MCF 10A (cell line): Measurements from ENCODE around the gene SUCLG2. TPM values are rescaled to one million over a fixed set of nuclear protein-coding genes. Genes with fewer than 3 reads are reported as not detected.

Experiments used
- BruUV-seq: library from RNA; stranded (reverse); fragments of 400-500 nt; replicated peaks from 2 replicates; lab custom pipeline; 2021; lab: Mats Ljungman, UMichigan
- CTCF ChIA-PET: fragments of 300-600 bp; sonication (Branson Sonifier 250); formaldehyde crosslinking; extraction: SDS; loops from one replicate; lab custom pipeline; 2021; ENCODE audit warnings: antibody characterized with exemption, inconsistent platforms; lab: Yijun Ruan, JAX
- POLR2A ChIA-PET: fragments of 300-600, 350-650 bp; sonication (Branson Sonifier 250); formaldehyde crosslinking; extraction: SDS; loops from one replicate; lab custom pipeline; 2020; ENCODE audit warnings: antibody characterized with exemption, inconsistent platforms; lab: Yijun Ruan, JAX
- DNase-seq: peaks from one replicate; pipeline ENCODE4 v3.0.0-alpha.2; 2018; ENCODE audit not compliant: unreplicated experiment
- H3K27ac Mint-ChIP-seq: one replicate; pipeline ENCODE4 v1.8.0; 2022; ENCODE audit warnings: mild to moderate bottlenecking, low read depth, mixed read lengths; ENCODE audit not compliant: unreplicated experiment
- H3K27me3 Mint-ChIP-seq: one replicate; pipeline ENCODE4 v1.8.0; 2022; ENCODE audit warnings: mixed read lengths; ENCODE audit not compliant: insufficient read depth, unreplicated experiment
- H3K36me3 Mint-ChIP-seq: one replicate; pipeline ENCODE4 v1.8.0; 2022; ENCODE audit warnings: mild to moderate bottlenecking, moderate library complexity, mixed read lengths; ENCODE audit not compliant: insufficient read depth, unreplicated experiment
- H3K4me1 Mint-ChIP-seq: one replicate; pipeline ENCODE4 v1.8.0; 2022; ENCODE audit warnings: mixed read lengths; ENCODE audit not compliant: insufficient read depth, unreplicated experiment
- H3K4me3 Mint-ChIP-seq: one replicate; pipeline ENCODE4 v1.8.0; 2022; ENCODE audit warnings: mild to moderate bottlenecking, moderate library complexity, mixed read lengths; ENCODE audit not compliant: unreplicated experiment
- H3K9me3 Mint-ChIP-seq: one replicate; pipeline ENCODE4 v1.8.0; 2022; ENCODE audit warnings: mixed read lengths; ENCODE audit not compliant: unreplicated experiment
- intact Hi-C: fragments of 100-400 bp; cut with micrococcal nuclease; formaldehyde crosslinking; loops from 2 replicates; pipeline ENCODE4 v1.14.1; 2022
- total RNA-seq: library from RNA; stranded (reverse); gene quantifications from 2 replicates; pipeline ENCODE4 v1.2.3, GENCODE V29; 2022
- TF ChIP-seq, protein P1 (sequence below): fragments of 200-600 bp; IDR thresholded peaks from one replicate; pipeline ENCODE4 v1.8.0; 2022; ENCODE audit warnings: antibody characterized with exemption, mild to moderate bottlenecking; ENCODE audit not compliant: unreplicated experiment

Gene SUCLG2
- total RNA-seq, 1 experiment from 2014 or later = 55.6 TPM

DNA sequence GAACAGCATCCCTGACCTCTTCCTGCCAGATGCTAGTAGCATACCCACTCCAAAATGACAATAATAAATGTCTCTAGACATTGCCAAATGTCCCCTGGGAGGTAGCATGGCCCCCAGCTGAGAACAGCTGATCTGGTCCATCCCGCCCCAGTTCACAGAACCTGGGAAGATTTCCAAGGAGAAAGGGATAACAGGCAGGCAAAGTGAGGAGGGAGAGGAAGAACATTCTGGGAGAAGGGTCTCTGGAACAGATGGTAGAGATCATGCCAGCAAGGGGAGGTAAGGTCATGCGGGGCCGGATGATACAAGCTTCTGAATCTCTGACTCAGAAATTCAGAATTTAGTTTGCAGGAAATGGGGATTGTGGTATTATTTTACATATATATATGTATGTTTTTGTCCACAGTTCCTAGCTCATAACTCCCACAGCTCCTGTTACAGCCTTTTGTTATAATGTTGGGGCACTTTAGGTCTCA lies 192.7 kb downstream of the SUCLG2 start:
- no TSS peak for BruUV-seq
- no peak for DNase-seq
- no peaks in the 10 kb centered on the region for H3K9me3 Mint-ChIP-seq
- CTCF ChIA-PET = interaction anchor here (0.5 to 0.9 kb wide), 2 partner anchors 44 to 532 kb away, joined by 3 read pairs; no protein-coding TSS in a partner anchor
- no peaks in the 10 kb centered on the region for H3K27me3 Mint-ChIP-seq
- H3K36me3 Mint-ChIP-seq = no peaks in the 10 kb centered on the region
- H3K4me3 Mint-ChIP-seq = no peak overlapping the region
- intact Hi-C loops = no loop called here
- TF ChIP-seq, protein P1, sequence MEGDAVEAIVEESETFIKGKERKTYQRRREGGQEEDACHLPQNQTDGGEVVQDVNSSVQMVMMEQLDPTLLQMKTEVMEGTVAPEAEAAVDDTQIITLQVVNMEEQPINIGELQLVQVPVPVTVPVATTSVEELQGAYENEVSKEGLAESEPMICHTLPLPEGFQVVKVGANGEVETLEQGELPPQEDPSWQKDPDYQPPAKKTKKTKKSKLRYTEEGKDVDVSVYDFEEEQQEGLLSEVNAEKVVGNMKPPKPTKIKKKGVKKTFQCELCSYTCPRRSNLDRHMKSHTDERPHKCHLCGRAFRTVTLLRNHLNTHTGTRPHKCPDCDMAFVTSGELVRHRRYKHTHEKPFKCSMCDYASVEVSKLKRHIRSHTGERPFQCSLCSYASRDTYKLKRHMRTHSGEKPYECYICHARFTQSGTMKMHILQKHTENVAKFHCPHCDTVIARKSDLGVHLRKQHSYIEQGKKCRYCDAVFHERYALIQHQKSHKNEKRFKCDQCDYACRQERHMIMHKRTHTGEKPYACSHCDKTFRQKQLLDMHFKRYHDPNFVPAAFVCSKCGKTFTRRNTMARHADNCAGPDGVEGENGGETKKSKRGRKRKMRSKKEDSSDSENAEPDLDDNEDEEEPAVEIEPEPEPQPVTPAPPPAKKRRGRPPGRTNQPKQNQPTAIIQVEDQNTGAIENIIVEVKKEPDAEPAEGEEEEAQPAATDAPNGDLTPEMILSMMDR = no peak
- no peaks in the 10 kb centered on the region for H3K4me1 Mint-ChIP-seq
- POLR2A ChIA-PET = no interaction called here
- peak overlapping the region; percentile 57 for H3K27ac Mint-ChIP-seq

DNA sequence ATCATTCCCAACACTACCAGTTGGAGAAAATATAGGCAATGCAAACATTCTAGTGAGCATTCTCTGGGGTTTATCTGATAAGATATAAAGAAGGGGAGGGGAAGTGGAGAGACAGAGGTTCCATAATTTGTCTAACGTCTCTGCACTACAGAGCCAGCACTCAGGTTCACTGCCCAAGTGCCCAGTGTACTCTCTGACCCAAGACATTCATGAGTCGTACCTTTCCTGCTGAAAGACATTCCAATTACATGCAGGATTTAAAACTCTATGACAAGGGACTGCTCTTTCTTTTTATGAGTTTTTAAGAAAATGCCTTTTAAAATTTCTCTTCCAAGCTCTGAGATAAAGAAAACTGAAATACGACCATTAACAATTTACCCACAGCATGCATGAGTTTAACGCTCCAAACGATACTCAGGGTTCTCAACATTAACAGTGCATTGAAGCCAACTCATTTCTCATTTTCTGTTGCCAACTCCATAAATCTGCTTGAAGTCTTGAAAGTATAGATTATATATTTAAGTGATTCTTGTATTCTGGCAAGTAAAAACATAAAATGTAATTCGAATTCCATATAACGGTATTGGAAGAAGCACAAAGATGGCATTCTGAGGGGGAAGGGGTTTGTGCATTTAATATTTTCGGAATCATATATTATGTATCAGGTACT lies 193.4 kb downstream of the SUCLG2 start:
- ChIA-PET CTCF (no interaction called here), POLR2A (no interaction called here)
- BruUV-seq = no TSS peak
- Mint-ChIP-seq H3K4me1 (no peaks in the 10 kb centered on the region), H3K27ac (no peak overlapping the region), H3K4me3 (no peak overlapping the region), H3K27me3 (no peaks in the 10 kb centered on the region), H3K9me3 (no peaks in the 10 kb centered on the region), H3K36me3 (peaks cover 6% of the 10 kb centered on the region)
- TF ChIP-seq, protein P1 = no peak
- intact Hi-C loops = no loop called here
- no peak for DNase-seq

GRCh38 chr3:67459796-67460195 lies 194.6 kb downstream of the SUCLG2 start:
- H3K36me3 Mint-ChIP-seq = peaks cover 14% of the 10 kb centered on the region
- no peak overlapping the region for H3K27ac Mint-ChIP-seq
- intact Hi-C loops = no loop called here
- no peaks in the 10 kb centered on the region for H3K4me1 Mint-ChIP-seq
- CTCF ChIA-PET = interaction anchor here (0.6 to 1.0 kb wide), 2 partner anchors 11 to 46 kb away, joined by 3 to 4 read pairs; no protein-coding TSS in a partner anchor
- DNase-seq = no peak
- no TSS peak for BruUV-seq
- TF ChIP-seq, protein P1 = no peak
- no peaks in the 10 kb centered on the region for H3K27me3 Mint-ChIP-seq
- POLR2A ChIA-PET = no interaction called here
- H3K4me3 Mint-ChIP-seq = no peak overlapping the region
- H3K9me3 Mint-ChIP-seq = no peaks in the 10 kb centered on the region

DNA sequence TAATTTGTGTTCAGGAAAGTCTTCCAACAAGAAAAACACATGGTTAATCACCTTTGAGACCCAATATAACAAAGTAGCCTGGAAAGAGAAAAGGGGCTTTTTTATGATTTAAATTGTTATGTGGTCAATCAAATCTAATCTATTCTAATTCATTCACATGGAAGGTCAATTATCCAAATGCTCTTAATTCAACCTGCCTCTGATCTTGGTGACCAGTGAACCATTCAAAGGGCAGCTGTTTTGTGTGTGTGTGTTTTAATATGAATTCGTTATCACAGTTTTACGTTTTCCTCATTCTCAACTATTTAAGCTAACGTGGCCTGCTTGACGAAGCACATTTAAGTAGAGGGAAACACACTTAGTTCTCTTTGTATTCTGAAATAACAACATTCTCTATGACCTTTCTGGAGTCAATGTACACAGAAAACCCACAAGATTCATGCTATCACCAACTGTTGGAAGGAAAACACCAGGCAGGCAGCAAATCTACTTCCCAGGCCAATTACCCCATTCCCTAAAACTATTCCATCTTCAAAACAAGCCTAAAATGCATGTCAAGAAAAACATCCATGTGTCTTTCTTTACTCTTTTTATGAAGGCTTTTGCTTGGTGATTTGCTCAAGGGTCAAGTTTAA lies 195.4 kb downstream of the SUCLG2 start:
- BruUV-seq = no TSS peak
- H3K9me3 Mint-ChIP-seq = no peaks in the 10 kb centered on the region
- no peak overlapping the region for H3K27ac Mint-ChIP-seq
- H3K36me3 Mint-ChIP-seq = peaks cover 16% of the 10 kb centered on the region
- TF ChIP-seq, protein P1 = no peak
- intact Hi-C loops = no loop called here
- no peak overlapping the region for H3K4me3 Mint-ChIP-seq
- no peaks in the 10 kb centered on the region for H3K4me1 Mint-ChIP-seq
- ChIA-PET CTCF (interaction anchor here (0.6 to 1.0 kb wide), 2 partner anchors 10 to 46 kb away, joined by 3 to 4 read pairs; no protein-coding TSS in a partner anchor), POLR2A (no interaction called here)
- DNase-seq = no peak
- H3K27me3 Mint-ChIP-seq = no peaks in the 10 kb centered on the region
